Calu3 (cell line): ENCODE results near the gene HECTD1. TPM values are rescaled to one million over a fixed set of nuclear protein-coding genes. Genes with fewer than 3 reads are reported as not detected.
"Not testable (repeated sequence)": the region's sequence is repeated elsewhere in the genome, so short reads cannot be mapped to it uniquely, and the experiment has no call there.

ENCODE experiments used
- BruUV-seq: library from RNA; stranded (reverse); fragments of 400-500 nt; replicated peaks from 2 replicates; lab custom pipeline; 2021; lab: Mats Ljungman, UMichigan
- CTCF ChIA-PET: fragments of 300-600 bp; sonication (Branson Sonifier 250); formaldehyde crosslinking; loops from one replicate; lab custom pipeline; 2022; ENCODE audit warnings: antibody characterized with exemption; lab: Charles Lee
- DNase-seq: peaks from one replicate; pipeline ENCODE4 v3.0.0; 2022
- H3K27ac Mint-ChIP-seq: one replicate; pipeline ENCODE4 v1.8.0; 2022; ENCODE audit warnings: mixed read lengths; ENCODE audit not compliant: unreplicated experiment
- H3K27me3 Mint-ChIP-seq: one replicate; pipeline ENCODE4 v1.8.0; 2022; ENCODE audit warnings: mixed read lengths; ENCODE audit not compliant: unreplicated experiment
- H3K36me3 Mint-ChIP-seq: one replicate; pipeline ENCODE4 v1.8.0; 2022; ENCODE audit warnings: mild to moderate bottlenecking, moderate library complexity, mixed read lengths; ENCODE audit not compliant: insufficient read depth, unreplicated experiment
- H3K4me1 Mint-ChIP-seq: one replicate; pipeline ENCODE4 v1.8.0; 2022; ENCODE audit warnings: mild to moderate bottlenecking, low read depth, mixed read lengths; ENCODE audit not compliant: unreplicated experiment
- H3K4me3 Mint-ChIP-seq: one replicate; pipeline ENCODE4 v1.8.0; 2022; ENCODE audit warnings: mild to moderate bottlenecking, low read depth, moderate library complexity, mixed read lengths; ENCODE audit not compliant: unreplicated experiment
- H3K9me3 Mint-ChIP-seq: one replicate; pipeline ENCODE4 v1.8.0; 2022; ENCODE audit warnings: low read depth, mixed read lengths; ENCODE audit not compliant: unreplicated experiment
- CTCF ChIP-seq: fragments of 200-600 bp; IDR thresholded peaks from one replicate; pipeline ENCODE4 v1.8.0; 2022; ENCODE audit warnings: antibody characterized with exemption; ENCODE audit not compliant: unreplicated experiment
- intact Hi-C: fragments of 100-400 bp; cut with micrococcal nuclease; formaldehyde crosslinking; loops from one replicate; pipeline ENCODE4 v1.10.0; 2022; ENCODE audit not compliant: unreplicated experiment
- total RNA-seq: library from RNA; stranded (reverse); gene quantifications from 2 replicates; pipeline ENCODE4 v1.2.3, GENCODE V29; 2022

HECTD1 gene
- total RNA-seq, 1 experiment from 2014 or later = 98.6 TPM

- Mint-ChIP-seq H3K4me3 (no peak overlapping the region), H3K36me3 (no peaks in the 10 kb centered on the region), H3K4me1 (peaks cover 28% of the 10 kb centered on the region), H3K9me3 (no peaks in the 10 kb centered on the region), H3K27me3 (no peaks in the 10 kb centered on the region), H3K27ac (peak overlapping the region; percentile 95)
- TF ChIP-seq CTCF = no peak
- intact Hi-C loops = loop anchor here (2.0 kb wide), 1 partner anchor 27 kb away; no protein-coding TSS in a partner anchor
- CTCF ChIA-PET = interaction anchor here (0.6 to 1.6 kb wide), 6 partner anchors 9 to 249 kb away, joined by 3 to 6 read pairs (median 4); no protein-coding TSS in a partner anchor
- DNase-seq = peak; percentile 57
- BruUV-seq = no TSS peak
Measured at GRCh38 chr14:31059152-31059924, 148.3 kb downstream of the HECTD1 start.

GRCh38 chr14:31057701-31058364, 149.8 kb downstream of the HECTD1 start:
- intact Hi-C loops = loop anchor here (2.0 kb wide), 1 partner anchor 25 kb away; no protein-coding TSS in a partner anchor
- DNase-seq = no peak
- peaks cover 28% of the 10 kb centered on the region for H3K4me1 Mint-ChIP-seq
- no peak overlapping the region for H3K4me3 Mint-ChIP-seq
- no peak for TF ChIP-seq CTCF
- H3K27me3 Mint-ChIP-seq = no peaks in the 10 kb centered on the region
- no peaks in the 10 kb centered on the region for H3K36me3 Mint-ChIP-seq
- no peak overlapping the region for H3K27ac Mint-ChIP-seq
- BruUV-seq = no TSS peak
- H3K9me3 Mint-ChIP-seq = no peaks in the 10 kb centered on the region
- CTCF ChIA-PET = interaction anchor here (0.6 to 0.7 kb wide), 2 partner anchors 96 to 400 kb away, joined by 3 read pairs; no protein-coding TSS in a partner anchor

- DNase-seq = no peak
- peaks cover 28% of the 10 kb centered on the region for H3K4me1 Mint-ChIP-seq
- intact Hi-C loops = no loop called here
- H3K36me3 Mint-ChIP-seq = no peaks in the 10 kb centered on the region
- no peaks in the 10 kb centered on the region for H3K27me3 Mint-ChIP-seq
- CTCF ChIA-PET = interaction anchor here (0.5 kb wide), 1 partner anchor 17 kb away, joined by 5 read pairs; no protein-coding TSS in a partner anchor
- no peak overlapping the region for H3K27ac Mint-ChIP-seq
- no peaks in the 10 kb centered on the region for H3K9me3 Mint-ChIP-seq
- no TSS peak for BruUV-seq
- H3K4me3 Mint-ChIP-seq = no peak overlapping the region
- TF ChIP-seq CTCF = no peak
Measured at GRCh38 chr14:31057035-31057434, 150.6 kb downstream of the HECTD1 start.

GRCh38 chr14:31052905-31053586, 154.5 kb downstream of the HECTD1 start:
- H3K27ac Mint-ChIP-seq, intact Hi-C loops, H3K4me1 Mint-ChIP-seq, H3K36me3 Mint-ChIP-seq, BruUV-seq, H3K27me3 Mint-ChIP-seq, DNase-seq, H3K9me3 Mint-ChIP-seq, H3K4me3 Mint-ChIP-seq: not testable (repeated sequence)
- CTCF ChIA-PET = interaction anchor here (0.6 kb wide), 2 partner anchors 14 to 21 kb away, joined by 3 to 5 read pairs; no protein-coding TSS in a partner anchor
